ENCODE measurements around the gene NR2C1. TPM values are rescaled to one million over a fixed set of nuclear protein-coding genes. Genes with fewer than 3 reads are reported as not detected.
"Not testable (repeated sequence)": the region's sequence is repeated elsewhere in the genome, so short reads cannot be mapped to it uniquely, and the experiment has no call there.

NR2C1 gene
- polyA plus RNA-seq, 2 donors, result 10.1 to 28.7 TPM

DNA sequence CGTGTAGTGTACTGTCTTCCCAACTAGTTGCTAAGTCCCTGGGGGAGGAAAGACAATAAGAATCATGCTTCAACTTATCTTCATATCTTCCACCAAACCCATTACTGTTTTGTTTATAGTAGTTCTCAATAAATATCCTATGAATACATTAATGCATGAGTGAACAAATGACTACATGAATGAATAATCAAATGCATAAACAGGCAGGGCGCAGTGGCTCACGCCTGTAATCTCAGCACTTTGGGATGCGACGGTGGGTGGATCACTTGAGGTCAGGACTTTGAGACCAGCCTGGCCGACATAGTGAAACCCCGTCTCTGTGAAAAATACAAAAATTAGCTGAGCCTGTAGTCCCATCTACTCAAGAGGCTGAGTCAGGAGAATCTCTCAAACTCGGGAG, 32.1 kb upstream of the NR2C1 start:
- Histone ChIP-seq H3K36me3 (ENCODE audit: control insufficient read depth in 2 of 2, insufficient read depth in 2 of 2, low read length in 1 of 2) (peaks cover 0 to 2% of the 10 kb centered on the region in 2 donors), H3K27ac (ENCODE audit: low read depth in 2 of 2, low read length in 1 of 2) (no peak overlapping the region), H3K4me1 (ENCODE audit: control insufficient read depth in 2 of 2, insufficient read depth in 2 of 2, low read length in 1 of 2) (peaks cover 0 to 2% of the 10 kb centered on the region in 2 donors), H3K9me3 (ENCODE audit: control insufficient read depth in 2 of 2, insufficient read depth in 1 of 2, low read depth in 1 of 2, low read length in 1 of 2) (no peaks in the 10 kb centered on the region), H3K27me3 (ENCODE audit: control insufficient read depth in 1 of 2, insufficient read depth in 2 of 2, low read length in 2 of 2) (no peaks in the 10 kb centered on the region), H3K4me3 (ENCODE audit: low read depth in 1 of 2, low read length in 2 of 2) (no peak overlapping the region)
- 85 to 90% methylated on average over 8 of the region's 8 CpGs for WGBS, 2 donors

DNA sequence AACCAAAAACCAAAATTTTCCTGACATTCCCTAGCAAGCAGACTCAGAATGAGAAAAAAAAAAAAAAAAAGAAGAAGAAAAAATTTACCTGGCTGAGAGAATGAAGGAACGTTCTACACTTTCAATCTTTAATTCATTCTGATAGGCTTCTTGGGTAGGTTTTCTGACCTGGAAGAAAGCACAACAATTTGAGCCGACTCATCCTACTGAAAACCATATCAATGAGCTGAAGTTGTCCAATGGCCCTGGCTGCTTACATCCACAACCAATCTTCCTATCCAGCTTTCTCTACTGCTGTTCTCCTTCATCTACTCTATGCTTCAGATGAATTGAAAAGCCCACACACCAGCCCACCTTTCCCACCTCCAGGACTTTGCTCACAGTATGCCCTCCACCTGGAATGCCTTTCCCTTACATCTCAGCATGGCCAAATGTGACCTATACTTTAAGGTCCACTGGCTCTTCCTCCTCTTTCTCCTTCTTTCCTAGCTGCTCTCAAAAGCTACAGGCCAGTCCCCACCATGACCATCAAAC, 31.6 kb upstream of the NR2C1 start:
- Histone ChIP-seq H3K4me3 (ENCODE audit: low read depth in 1 of 2, low read length in 2 of 2) (no peak overlapping the region), H3K4me1 (ENCODE audit: control insufficient read depth in 2 of 2, insufficient read depth in 2 of 2, low read length in 1 of 2) (peaks cover 0 to 2% of the 10 kb centered on the region in 2 donors), H3K27ac (ENCODE audit: low read depth in 2 of 2, low read length in 1 of 2) (no peak overlapping the region), H3K36me3 (ENCODE audit: control insufficient read depth in 2 of 2, insufficient read depth in 2 of 2, low read length in 1 of 2) (peaks cover 0 to 2% of the 10 kb centered on the region in 2 donors), H3K9me3 (ENCODE audit: control insufficient read depth in 2 of 2, insufficient read depth in 1 of 2, low read depth in 1 of 2, low read length in 1 of 2) (no peaks in the 10 kb centered on the region), H3K27me3 (ENCODE audit: control insufficient read depth in 1 of 2, insufficient read depth in 2 of 2, low read length in 2 of 2) (no peaks in the 10 kb centered on the region)
- 91 to 92% methylated on average over 2 of the region's 2 CpGs for WGBS, 2 donors

DNA sequence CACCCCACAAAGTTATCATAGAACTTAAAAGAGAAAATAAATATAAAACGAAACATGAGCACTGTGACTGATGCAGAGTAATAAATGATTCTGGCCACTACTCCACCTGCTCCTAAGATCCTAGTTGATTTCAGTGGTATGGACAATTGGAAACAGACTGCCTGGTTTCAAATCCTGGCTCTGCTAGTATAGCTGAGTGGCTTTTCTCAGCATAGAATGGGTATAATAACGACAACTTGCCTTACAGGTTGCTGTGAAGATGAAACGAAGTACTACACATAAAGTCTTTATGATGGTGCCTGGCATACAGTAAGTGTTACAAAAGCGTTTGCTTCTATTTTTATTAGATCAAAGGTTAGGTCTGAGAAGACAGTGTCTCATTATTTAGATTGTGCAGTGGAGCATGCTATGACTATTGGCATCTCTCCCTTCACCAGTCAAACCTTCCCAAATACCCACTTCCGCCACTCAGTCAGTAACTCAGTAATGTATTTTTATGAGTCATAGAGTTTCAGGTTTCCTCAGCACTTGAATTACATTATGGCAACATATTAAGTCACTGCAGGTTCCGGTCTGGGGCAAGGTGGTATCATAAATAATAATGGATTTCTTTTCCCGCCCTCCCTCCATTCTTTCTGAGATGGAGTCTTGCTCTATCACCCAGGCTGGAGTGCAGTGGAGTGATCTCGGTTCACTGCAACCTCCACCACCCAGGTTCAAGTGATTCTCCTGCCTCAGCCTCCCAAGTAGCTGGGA, 29.7 kb upstream of the NR2C1 start:
- Histone ChIP-seq H3K4me1 (ENCODE audit: control insufficient read depth in 2 of 2, insufficient read depth in 2 of 2, low read length in 1 of 2) (peaks cover 0 to 2% of the 10 kb centered on the region in 2 donors), H3K27ac (ENCODE audit: low read depth in 2 of 2, low read length in 1 of 2) (peak overlapping the region in 1 of 2 donors; percentile 76), H3K9me3 (ENCODE audit: control insufficient read depth in 2 of 2, insufficient read depth in 1 of 2, low read depth in 1 of 2, low read length in 1 of 2) (no peaks in the 10 kb centered on the region), H3K27me3 (ENCODE audit: control insufficient read depth in 1 of 2, insufficient read depth in 2 of 2, low read length in 2 of 2) (no peaks in the 10 kb centered on the region), H3K36me3 (ENCODE audit: control insufficient read depth in 2 of 2, insufficient read depth in 2 of 2, low read length in 1 of 2) (no peaks in the 10 kb centered on the region), H3K4me3 (ENCODE audit: low read depth in 1 of 2, low read length in 2 of 2) (no peak overlapping the region)
- WGBS, 2 donors, result 45 to 54% methylated on average over 8 of the region's 8 CpGs

DNA sequence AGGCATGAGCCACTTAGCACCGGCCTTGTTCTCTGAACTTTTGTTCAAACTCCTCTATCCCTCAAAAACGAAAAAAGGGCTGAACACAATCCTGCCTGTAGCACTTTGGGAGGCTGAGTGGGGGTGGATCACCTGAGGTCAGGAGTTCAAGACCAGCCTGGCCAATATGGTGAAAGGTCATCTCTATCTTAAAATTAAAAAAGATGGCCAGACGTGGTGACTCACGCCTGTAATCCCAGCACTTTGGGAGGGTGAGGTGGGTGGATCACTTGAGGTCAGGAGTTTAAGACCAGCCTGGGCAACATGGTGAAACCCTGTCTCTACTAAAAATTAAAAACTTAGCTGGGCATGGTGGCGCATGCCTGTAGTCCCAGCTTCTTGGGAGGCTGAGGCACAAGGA, 28.5 kb upstream of the NR2C1 start:
- H3K27ac ChIP-seq (ENCODE audit: low read depth in 2 of 2, low read length in 1 of 2); H3K36me3 ChIP-seq (ENCODE audit: control insufficient read depth in 2 of 2, insufficient read depth in 2 of 2, low read length in 1 of 2); H3K9me3 ChIP-seq (ENCODE audit: control insufficient read depth in 2 of 2, insufficient read depth in 1 of 2, low read depth in 1 of 2, low read length in 1 of 2); H3K4me1 ChIP-seq (ENCODE audit: control insufficient read depth in 2 of 2, insufficient read depth in 2 of 2, low read length in 1 of 2); H3K27me3 ChIP-seq (ENCODE audit: control insufficient read depth in 1 of 2, insufficient read depth in 2 of 2, low read length in 2 of 2); H3K4me3 ChIP-seq (ENCODE audit: low read depth in 1 of 2, low read length in 2 of 2): not testable (repeated sequence)
- 89 to 91% methylated on average over 5 of the region's 5 CpGs for WGBS, 2 donors

DNA sequence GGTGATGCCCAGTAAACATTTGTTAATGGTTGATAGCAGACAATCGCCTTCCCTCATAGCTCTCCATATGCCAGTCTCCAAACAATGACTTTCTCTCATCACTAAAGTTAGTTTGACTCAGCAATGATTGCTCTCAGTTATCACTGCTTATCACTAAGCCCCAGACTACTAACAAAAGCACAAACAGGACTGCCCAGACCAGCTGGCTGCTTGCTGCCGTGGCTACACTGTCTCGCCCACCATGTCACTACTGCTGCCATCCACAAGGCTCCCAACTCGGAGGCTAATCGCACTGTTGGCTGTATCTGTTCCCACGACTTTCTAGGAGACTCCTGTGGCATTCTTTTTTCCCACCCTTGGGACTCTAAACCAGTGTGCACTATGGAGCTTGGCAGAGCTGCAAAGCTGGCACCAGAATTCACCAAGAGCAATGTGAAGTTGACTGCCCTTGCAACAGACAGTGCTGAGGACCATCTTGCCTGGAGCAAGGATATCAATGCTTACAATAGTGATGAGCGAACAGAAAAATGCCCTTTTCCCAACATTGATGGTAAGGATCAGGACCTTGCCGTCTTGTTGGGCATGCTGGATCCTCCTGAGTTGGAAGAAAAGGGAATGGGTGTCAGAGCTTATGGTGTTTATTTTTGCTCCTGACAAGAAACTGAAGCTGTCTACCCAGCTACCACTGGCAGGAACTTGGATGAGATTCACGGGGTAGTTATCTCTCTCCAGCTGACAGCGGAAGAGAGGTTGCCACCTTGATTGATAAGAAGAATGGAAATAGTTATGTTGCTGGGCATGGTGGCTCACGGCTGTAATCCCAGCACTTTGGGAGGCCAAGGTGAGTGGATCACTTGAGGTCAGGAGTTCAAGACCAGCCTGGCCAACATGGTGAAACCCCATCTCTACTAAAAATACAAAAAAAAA, 27.1 kb upstream of the NR2C1 start:
- Histone ChIP-seq H3K4me1 (ENCODE audit: control insufficient read depth in 2 of 2, insufficient read depth in 2 of 2, low read length in 1 of 2) (peaks cover 0 to 2% of the 10 kb centered on the region in 2 donors), H3K9me3 (ENCODE audit: control insufficient read depth in 2 of 2, insufficient read depth in 1 of 2, low read depth in 1 of 2, low read length in 1 of 2) (no peaks in the 10 kb centered on the region), H3K4me3 (ENCODE audit: low read depth in 1 of 2, low read length in 2 of 2) (no peak overlapping the region), H3K27me3 (ENCODE audit: control insufficient read depth in 1 of 2, insufficient read depth in 2 of 2, low read length in 2 of 2) (no peaks in the 10 kb centered on the region), H3K27ac (ENCODE audit: low read depth in 2 of 2, low read length in 1 of 2) (no peak overlapping the region), H3K36me3 (ENCODE audit: control insufficient read depth in 2 of 2, insufficient read depth in 2 of 2, low read length in 1 of 2) (no peaks in the 10 kb centered on the region)
- 85 to 93% methylated on average over 11 of the region's 11 CpGs for WGBS, 2 donors

DNA sequence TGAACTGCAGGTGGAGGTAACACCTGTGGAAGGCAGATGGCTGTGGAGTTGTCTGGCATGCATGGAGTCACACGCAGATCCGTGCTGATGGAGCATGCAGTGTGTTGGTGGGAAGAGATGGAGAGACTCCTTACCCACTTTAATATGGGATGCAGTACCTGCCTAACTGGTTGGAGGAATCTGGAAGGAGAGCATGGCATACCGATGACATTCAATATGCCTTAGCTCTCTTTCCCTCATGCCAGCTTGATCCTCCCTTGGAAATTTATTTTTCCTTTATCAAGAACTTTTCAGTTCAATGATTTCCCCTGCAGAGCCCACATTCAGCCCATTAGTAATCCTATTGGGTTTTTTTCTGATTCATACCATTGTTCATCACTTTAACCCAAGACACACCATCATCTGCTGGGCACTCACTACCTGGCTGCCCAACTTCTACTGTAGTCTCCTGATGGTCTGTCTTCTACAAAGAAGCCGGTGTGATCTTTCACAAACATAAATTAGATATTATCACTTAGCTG, 25.9 kb upstream of the NR2C1 start:
- Histone ChIP-seq H3K4me3 (ENCODE audit: low read depth in 1 of 2, low read length in 2 of 2) (no peak overlapping the region), H3K27me3 (ENCODE audit: control insufficient read depth in 1 of 2, insufficient read depth in 2 of 2, low read length in 2 of 2) (no peaks in the 10 kb centered on the region), H3K9me3 (ENCODE audit: control insufficient read depth in 2 of 2, insufficient read depth in 1 of 2, low read depth in 1 of 2, low read length in 1 of 2) (no peaks in the 10 kb centered on the region), H3K27ac (ENCODE audit: low read depth in 2 of 2, low read length in 1 of 2) (no peak overlapping the region), H3K4me1 (ENCODE audit: control insufficient read depth in 2 of 2, insufficient read depth in 2 of 2, low read length in 1 of 2) (peaks cover 0 to 2% of the 10 kb centered on the region in 2 donors), H3K36me3 (ENCODE audit: control insufficient read depth in 2 of 2, insufficient read depth in 2 of 2, low read length in 1 of 2) (no peaks in the 10 kb centered on the region)
- 95 to 96% methylated on average over 4 of the region's 4 CpGs for WGBS, 2 donors

DNA sequence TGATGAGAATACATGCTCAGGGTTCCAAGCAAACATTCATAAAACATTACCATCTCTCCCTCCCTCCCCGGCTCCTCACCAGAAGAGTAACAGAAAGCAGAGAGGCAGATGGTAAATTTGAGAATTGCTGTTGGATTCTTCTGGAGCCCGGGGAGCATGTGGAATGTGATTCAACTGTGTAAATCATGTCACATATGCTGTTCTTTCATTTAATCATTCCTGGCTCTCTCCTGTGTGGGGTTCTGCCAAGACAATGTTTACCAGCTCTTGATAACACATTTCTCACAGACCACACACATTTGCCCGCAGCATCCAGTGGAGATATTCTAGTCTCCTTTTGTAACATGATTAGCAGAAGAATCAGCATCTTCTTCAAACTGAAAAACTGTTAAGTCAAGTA, 23.4 kb upstream of the NR2C1 start:
- no peaks in the 10 kb centered on the region for H3K9me3 ChIP-seq (ENCODE audit: control insufficient read depth in 2 of 2, insufficient read depth in 1 of 2, low read depth in 1 of 2, low read length in 1 of 2)
- H3K27me3 ChIP-seq (ENCODE audit: control insufficient read depth in 1 of 2, insufficient read depth in 2 of 2, low read length in 2 of 2), result no peaks in the 10 kb centered on the region
- H3K36me3 ChIP-seq (ENCODE audit: control insufficient read depth in 2 of 2, insufficient read depth in 2 of 2, low read length in 1 of 2), result peaks cover 0 to 4% of the 10 kb centered on the region in 2 donors
- H3K4me3 ChIP-seq (ENCODE audit: low read depth in 1 of 2, low read length in 2 of 2), result no peak overlapping the region
- H3K4me1 ChIP-seq (ENCODE audit: control insufficient read depth in 2 of 2, insufficient read depth in 2 of 2, low read length in 1 of 2), result no peaks in the 10 kb centered on the region
- 37 to 39% methylated on average over 3 of the region's 3 CpGs for WGBS, 2 donors
- no peak overlapping the region for H3K27ac ChIP-seq (ENCODE audit: low read depth in 2 of 2, low read length in 1 of 2)

DNA sequence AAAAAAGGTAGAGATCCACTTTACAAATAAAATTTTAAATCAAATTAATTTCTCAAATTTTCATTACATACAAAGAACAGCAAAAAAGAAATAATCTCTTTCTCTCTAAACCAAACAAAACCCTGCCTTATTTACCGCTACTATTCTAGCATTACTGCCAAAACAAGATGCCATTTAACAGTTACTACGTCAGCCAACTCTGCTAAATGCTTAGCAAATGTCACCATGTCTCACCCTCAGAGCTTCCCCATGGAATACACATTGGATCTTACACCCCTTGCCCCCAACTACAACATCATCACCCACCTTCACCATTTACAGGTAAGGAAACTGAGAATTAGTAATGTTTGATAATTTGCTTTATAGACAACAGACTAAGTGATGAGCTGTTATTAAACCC, 23.0 kb upstream of the NR2C1 start:
- Histone ChIP-seq H3K27ac (ENCODE audit: low read depth in 2 of 2, low read length in 1 of 2) (no peak overlapping the region), H3K4me3 (ENCODE audit: low read depth in 1 of 2, low read length in 2 of 2) (no peak overlapping the region), H3K9me3 (ENCODE audit: control insufficient read depth in 2 of 2, insufficient read depth in 1 of 2, low read depth in 1 of 2, low read length in 1 of 2) (no peaks in the 10 kb centered on the region), H3K36me3 (ENCODE audit: control insufficient read depth in 2 of 2, insufficient read depth in 2 of 2, low read length in 1 of 2) (peaks cover 0 to 4% of the 10 kb centered on the region in 2 donors), H3K27me3 (ENCODE audit: control insufficient read depth in 1 of 2, insufficient read depth in 2 of 2, low read length in 2 of 2) (no peaks in the 10 kb centered on the region), H3K4me1 (ENCODE audit: control insufficient read depth in 2 of 2, insufficient read depth in 2 of 2, low read length in 1 of 2) (no peaks in the 10 kb centered on the region)
- WGBS, 2 donors, result 65 to 66% methylated on average over 2 of the region's 2 CpGs

DNA sequence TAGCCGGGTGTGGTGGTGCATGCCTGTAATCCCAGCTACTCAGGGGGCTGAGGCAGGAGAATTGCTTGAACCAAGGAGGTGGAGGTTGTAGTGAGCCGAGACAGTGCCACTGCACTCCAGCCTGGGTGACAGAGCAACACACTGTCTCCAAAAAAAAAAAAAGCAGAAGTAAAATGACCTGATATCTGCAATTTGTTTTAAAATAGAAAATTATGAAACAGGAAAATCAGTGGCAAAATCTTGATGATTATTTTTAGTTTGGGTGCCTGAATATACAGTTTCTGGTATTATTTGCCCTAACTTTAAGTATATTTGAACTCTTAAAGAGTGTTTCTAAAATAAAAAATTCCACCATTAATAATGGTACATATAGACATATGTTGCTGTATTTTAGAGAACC, 22.4 kb upstream of the NR2C1 start:
- 88 to 90% methylated on average over 2 of the region's 2 CpGs for WGBS, 2 donors
- not testable (repeated sequence) for H3K27me3 ChIP-seq (ENCODE audit: control insufficient read depth in 1 of 2, insufficient read depth in 2 of 2, low read length in 2 of 2); H3K4me3 ChIP-seq (ENCODE audit: low read depth in 1 of 2, low read length in 2 of 2); H3K9me3 ChIP-seq (ENCODE audit: control insufficient read depth in 2 of 2, insufficient read depth in 1 of 2, low read depth in 1 of 2, low read length in 1 of 2); H3K27ac ChIP-seq (ENCODE audit: low read depth in 2 of 2, low read length in 1 of 2); H3K36me3 ChIP-seq (ENCODE audit: control insufficient read depth in 2 of 2, insufficient read depth in 2 of 2, low read length in 1 of 2); H3K4me1 ChIP-seq (ENCODE audit: control insufficient read depth in 2 of 2, insufficient read depth in 2 of 2, low read length in 1 of 2)

All from esophagus (tissue), 2 donors.